Right lung (tissue), 5 donors: ENCODE measurements around the gene MPV17L2. TPM values are rescaled to one million over a fixed set of nuclear protein-coding genes. Genes with fewer than 3 reads are reported as not detected.
"Not testable (repeated sequence)": the region's sequence is repeated elsewhere in the genome, so short reads cannot be mapped to it uniquely, and the experiment has no call there.

Experiments
- DNase-seq, 2 donors: peaks; one replicate each; pipeline ENCODE4 v3.0.0-alpha.2; 2013
- polyA plus RNA-seq, 5 donors: library from polyadenylated mRNA; unstranded; fragments of 120-200 nt; gene quantifications; one replicate each; pipeline versions ENCODE4 v1.2.1 to v1.2.3, GENCODE V29; 2013; ENCODE audit warnings: inconsistent platforms in 1 of 5, low replicate concordance in 1 of 5; ENCODE audit not compliant: insufficient read length in 5 of 5, insufficient read depth in 1 of 5

MPV17L2 gene
- polyA plus RNA-seq, 5 donors, result 5.2 to 10.4 (median 6.3) TPM

- no peak for DNase-seq
Observed at GRCh38 chr19:18185538-18185937, 7.5 kb upstream of the MPV17L2 start.

GRCh38 chr19:18190278-18190677 lies 2.7 kb upstream of the MPV17L2 start:
- no peak for DNase-seq

- no peak for DNase-seq
Observed at GRCh38 chr19:18191640-18192062, 1.4 kb upstream of the MPV17L2 start.

- DNase-seq, result no peak
Observed at GRCh38 chr19:18193388-18194180, 566 bp downstream of the MPV17L2 start.

GRCh38 chr19:18194181-18194530 lies 1.1 kb downstream of the MPV17L2 start:
- no peak for DNase-seq

- DNase-seq, result no peak
Observed at GRCh38 chr19:18194554-18195238, 1.7 kb downstream of the MPV17L2 start.

GRCh38 chr19:18196511-18196845 lies 3.5 kb downstream of the MPV17L2 start:
- DNase-seq, result no peak

- no peak for DNase-seq
Observed at GRCh38 chr19:18197306-18197705, 4.3 kb downstream of the MPV17L2 start.

GRCh38 chr19:18197941-18198340 lies 4.9 kb downstream of the MPV17L2 start:
- no peak for DNase-seq

- DNase-seq, result no peak
Observed at GRCh38 chr19:18198374-18198773, 5.4 kb downstream of the MPV17L2 start.

- DNase-seq, result no peak
Observed at GRCh38 chr19:18202397-18202777, 9.4 kb downstream of the MPV17L2 start.

- peak in 1 of 2 donors; percentile 23 for DNase-seq
Observed at GRCh38 chr19:18202778-18203407, 9.9 kb downstream of the MPV17L2 start.

GRCh38 chr19:18203408-18203862 lies 10.4 kb downstream of the MPV17L2 start:
- peak; percentile 15 to 18 for DNase-seq

GRCh38 chr19:18203863-18204393 lies 10.9 kb downstream of the MPV17L2 start, which contains the start of gene RAB3A:
RAB3A (minus strand) TSS chr19:18204042; CDS start chr19:18202740, 1,302 bp downstream.
- DNase-seq, result peak; percentile 100

GRCh38 chr19:18204394-18205199 lies 11.6 kb downstream of the MPV17L2 start:
- DNase-seq, result peak in 1 of 2 donors; percentile 81

GRCh38 chr19:18205200-18205892 lies 12.3 kb downstream of the MPV17L2 start:
- peak; percentile 38 to 82 for DNase-seq

GRCh38 chr19:18206018-18206417 lies 13.0 kb downstream of the MPV17L2 start:
- DNase-seq, result no peak

- peak; percentile 81 to 87 for DNase-seq
Observed at GRCh38 chr19:18208098-18208951, 15.3 kb downstream of the MPV17L2 start.

GRCh38 chr19:18209912-18210311 lies 16.9 kb downstream of the MPV17L2 start:
- not testable (repeated sequence) for DNase-seq

GRCh38 chr19:18211683-18212082 lies 18.7 kb downstream of the MPV17L2 start:
- no peak for DNase-seq
